CD4-positive, alpha-beta T cell (primary cell): ENCODE results near the gene RPL39L. TPM values are rescaled to one million over a fixed set of nuclear protein-coding genes. Genes with fewer than 3 reads are reported as not detected.

Experiments
- ATAC-seq: fragments of 200-7000 bp; cut with Tn5 transposase; one replicate; pipeline ENCODE4 v1.10.0; 2022; ENCODE audit warnings: mild to moderate bottlenecking; ENCODE audit not compliant: poor library complexity
- CTCF ChIA-PET: fragments of 350-600 bp; sonication (Branson Sonifier 250); formaldehyde crosslinking; loops from one replicate; lab custom pipeline; 2021; ENCODE audit warnings: antibody characterized with exemption, inconsistent platforms; lab: Charles Lee
- POLR2A ChIA-PET: fragments of 350-600 bp; sonication (Branson Sonifier 250); formaldehyde crosslinking; loops from one replicate; lab custom pipeline; 2021; ENCODE audit warnings: antibody characterized with exemption, inconsistent platforms; lab: Charles Lee
- DNase-seq, 14 experiments: peaks; one replicate each; pipeline ENCODE4 v3.0.0-alpha.2; 2013 to 2020; ENCODE audit warnings: mixed read lengths in 2 of 14
- H3K27ac ChIP-seq, 2 donors: one replicate each; pipeline versions ENCODE4 v1.5.1 to v1.7.0; 2013; ENCODE audit warnings: low read length in 2 of 2, low read depth in 1 of 2, mild to moderate bottlenecking in 1 of 2
- H3K27me3 ChIP-seq, 2 experiments: 1 replicate in 1 of 2; 2 replicates in 1 of 2; pipeline versions ENCODE4 v1.6.1 to v1.7.0; 2013; ENCODE audit warnings: low read length in 2 of 2, control low read depth in 1 of 2, mild to moderate bottlenecking in 1 of 2, moderate library complexity in 1 of 2; ENCODE audit not compliant: insufficient read depth in 2 of 2, control insufficient read depth in 1 of 2
- H3K36me3 ChIP-seq: one replicate; pipeline ENCODE4 v1.6.1; 2013; ENCODE audit warnings: low read length, control low read depth; ENCODE audit not compliant: insufficient read depth
- H3K4me1 ChIP-seq: one replicate; pipeline ENCODE4 v1.6.1; 2013; ENCODE audit warnings: low read length, control low read depth; ENCODE audit not compliant: insufficient read depth
- H3K4me3 ChIP-seq: one replicate; pipeline ENCODE4 v1.5.1; 2013; ENCODE audit warnings: mild to moderate bottlenecking, low read length, moderate library complexity
- H3K9me3 ChIP-seq, 2 experiments: 1 replicate in 1 of 2; 2 replicates in 1 of 2; pipeline versions ENCODE4 v1.6.1 to v1.7.0; 2013; ENCODE audit warnings: low read length in 2 of 2, mild to moderate bottlenecking in 2 of 2, control low read depth in 1 of 2, moderate library complexity in 1 of 2; ENCODE audit not compliant: control insufficient read depth in 1 of 2, insufficient read depth in 1 of 2
- H3K27ac Mint-ChIP-seq: one replicate; pipeline ENCODE4 v1.8.0; 2020; ENCODE audit warnings: mixed read lengths
- H3K27me3 Mint-ChIP-seq: one replicate; pipeline ENCODE4 v1.8.0; 2021; ENCODE audit warnings: mixed read lengths
- H3K36me3 Mint-ChIP-seq: one replicate; pipeline ENCODE4 v1.8.0; 2021; ENCODE audit warnings: low read depth, mixed read lengths
- H3K4me1 Mint-ChIP-seq: one replicate; pipeline ENCODE4 v1.8.0; 2021; ENCODE audit warnings: low read depth, mixed read lengths
- H3K4me3 Mint-ChIP-seq: one replicate; pipeline ENCODE4 v1.8.0; 2020; ENCODE audit warnings: mild to moderate bottlenecking, mixed read lengths
- H3K9me3 Mint-ChIP-seq: one replicate; pipeline ENCODE4 v1.8.0; 2020; ENCODE audit warnings: mixed read lengths
- CTCF ChIP-seq: fragments of 200-600 bp; IDR thresholded peaks from one replicate; pipeline ENCODE4 v1.8.0; 2022; ENCODE audit warnings: antibody characterized with exemption, mild to moderate bottlenecking
- intact Hi-C, 2 experiments: fragments of 100-400 bp; cut with DNase I in 1 of 2; cut with micrococcal nuclease in 1 of 2; formaldehyde crosslinking; loops; one replicate each; pipeline versions ENCODE4 v1.15.1 to v1.9.0; 2023 to 2025; cut with DNase I, micrococcal nuclease
- total RNA-seq, 174 experiments: library from RNA in 2 of 174; stranded (reverse) in 2 of 174; gene quantifications; one replicate each; pipeline ENCODE4 v1.2.3 and lab custom pipeline; 2021 to 2026

The RPL39L gene
- total RNA-seq, 2 experiments from 2014 or later: 1.1 to 1.7 TPM

- no peaks in the 10 kb centered on the region for H3K27me3 ChIP-seq
- no peaks in the 10 kb centered on the region for H3K27me3 Mint-ChIP-seq
- peaks cover 14% of the 10 kb centered on the region for H3K4me1 Mint-ChIP-seq
- ATAC-seq: no peak
- peaks cover 13 to 30% of the 10 kb centered on the region in 2 experiments for H3K9me3 ChIP-seq
- peaks cover 39% of the 10 kb centered on the region for H3K36me3 Mint-ChIP-seq
- no peaks in the 10 kb centered on the region for H3K36me3 ChIP-seq
- no peak overlapping the region for H3K27ac ChIP-seq
- DNase-seq: no peak
- peaks cover 7% of the 10 kb centered on the region for H3K4me1 ChIP-seq
- POLR2A ChIA-PET: no interaction called here
- CTCF ChIA-PET: interaction anchor here (0.6 kb wide), 1 partner anchor 1127 kb away, joined by 3 read pairs; no protein-coding TSS in a partner anchor
- H3K27ac Mint-ChIP-seq: no peak overlapping the region
- H3K9me3 Mint-ChIP-seq: peaks cover 14% of the 10 kb centered on the region
- no peak overlapping the region for H3K4me3 ChIP-seq
- no peak overlapping the region for H3K4me3 Mint-ChIP-seq
- intact Hi-C loops: no loop called here
- no peak for TF ChIP-seq CTCF
These were observed 52.5 kb downstream of the RPL39L start for GRCh38 chr3:187086831-187087230.

- POLR2A ChIA-PET: interaction anchor here (0.7 kb wide), 1 partner anchor 17 kb away, joined by 4 read pairs; no protein-coding TSS in a partner anchor
- peaks cover 13 to 30% of the 10 kb centered on the region in 2 experiments for H3K9me3 ChIP-seq
- no peak overlapping the region for H3K4me3 ChIP-seq
- Mint-ChIP-seq H3K27ac (no peak overlapping the region), H3K27me3 (no peaks in the 10 kb centered on the region), H3K9me3 (peaks cover 14% of the 10 kb centered on the region), H3K4me3 (no peak overlapping the region), H3K36me3 (peaks cover 35% of the 10 kb centered on the region), H3K4me1 (peaks cover 14% of the 10 kb centered on the region)
- H3K27ac ChIP-seq: no peak overlapping the region
- peaks cover 7% of the 10 kb centered on the region for H3K4me1 ChIP-seq
- CTCF ChIA-PET: no interaction called here
- TF ChIP-seq CTCF: no peak
- ATAC-seq (no peak), DNase-seq (no peak)
- intact Hi-C loops: no loop called here
- no peaks in the 10 kb centered on the region for H3K27me3 ChIP-seq
- H3K36me3 ChIP-seq: no peaks in the 10 kb centered on the region
These were observed 53.4 kb downstream of the RPL39L start for GRCh38 chr3:187085933-187086332.

GRCh38 chr3:187085021-187085666 is 54.2 kb downstream of the RPL39L start:
- Histone ChIP-seq H3K4me1 (peaks cover 7% of the 10 kb centered on the region), H3K27ac (no peak overlapping the region), H3K4me3 (no peak overlapping the region), H3K27me3 (no peaks in the 10 kb centered on the region), H3K36me3 (no peaks in the 10 kb centered on the region), H3K9me3 (peaks cover 11 to 30% of the 10 kb centered on the region in 2 experiments)
- POLR2A ChIA-PET: interaction anchor here (0.7 to 1.5 kb wide), 6 partner anchors 16 to 89 kb away, joined by 3 to 4 read pairs (median 3); no protein-coding TSS in a partner anchor
- Mint-ChIP-seq H3K27ac (peak overlapping the region; percentile 58), H3K27me3 (no peaks in the 10 kb centered on the region), H3K4me1 (peaks cover 14% of the 10 kb centered on the region), H3K36me3 (peaks cover 34% of the 10 kb centered on the region), H3K9me3 (peaks cover 12% of the 10 kb centered on the region), H3K4me3 (no peak overlapping the region)
- CTCF ChIA-PET: interaction anchor here (1.5 kb wide), 1 partner anchor 16 kb away, joined by 4 read pairs; no protein-coding TSS in a partner anchor
- no peak for TF ChIP-seq CTCF
- no peak for DNase-seq
- intact Hi-C loops: no loop called here
- no peak for ATAC-seq
